Activated naive CD4-positive, alpha-beta T cell treated with anti-CD3 and anti-CD28 coated beads, Interleukin-2, amount 50 U/mL, for 72 hours (primary cell): ENCODE results near the gene KLK3. TPM values are rescaled to one million over a fixed set of nuclear protein-coding genes. Genes with fewer than 3 reads are reported as not detected.
A peak's percentile ranks its signal among the peaks of the same experiment; 100 is the strongest.

Experiments used
- ATAC-seq, 2 donors: fragments of 150-1000 bp; cut with Tn5 transposase; 2 replicates each; pipeline ENCODE4 v1.10.0; 2021; ENCODE audit warnings: mild to moderate bottlenecking in 2 of 2, moderate library complexity in 2 of 2
- DNase-seq, 2 donors: peaks; one replicate each; pipeline ENCODE4 v3.0.0; 2021 to 2022; ENCODE audit warnings: low spot score in 2 of 2
- H3K27ac Mint-ChIP-seq, 2 donors: one replicate each; pipeline ENCODE4 v1.8.0; 2022; ENCODE audit warnings: mild to moderate bottlenecking in 2 of 2, mixed read lengths in 2 of 2
- H3K36me3 Mint-ChIP-seq, 2 donors: one replicate each; pipeline ENCODE4 v1.8.0; 2022; ENCODE audit warnings: mixed read lengths in 2 of 2
- H3K9me3 Mint-ChIP-seq, 2 donors: one replicate each; pipeline ENCODE4 v1.8.0; 2022; ENCODE audit warnings: mixed read lengths in 2 of 2
- total RNA-seq, 2 donors: library from RNA; stranded (reverse); gene quantifications; one replicate each; pipeline ENCODE4 v1.2.3, GENCODE V29; 2022

The KLK3 gene
- total RNA-seq, 2 donors from 2014 or later, result not detected

GRCh38 chr19:50908336-50908735 is 53.6 kb downstream of the KLK3 start:
- H3K27ac Mint-ChIP-seq, result no peak overlapping the region
- H3K9me3 Mint-ChIP-seq, result no peaks in the 10 kb centered on the region
- no peak for ATAC-seq
- DNase-seq, result no peak
- no peaks in the 10 kb centered on the region for H3K36me3 Mint-ChIP-seq

- peak; percentile 27 to 75 for ATAC-seq
- DNase-seq, result peak in 1 of 2 donors; percentile 60
- H3K9me3 Mint-ChIP-seq, result no peaks in the 10 kb centered on the region
- H3K36me3 Mint-ChIP-seq, result no peaks in the 10 kb centered on the region
- H3K27ac Mint-ChIP-seq, result no peak overlapping the region
Measured at GRCh38 chr19:50909240-50910070, 54.7 kb downstream of the KLK3 start.

Other genes starting within 250 kb of the KLK3 start
- under 1 TPM in 1 of 2 donors, not detected in 1; 0.23 TPM for gene SYT3, start 215.0 kb upstream of the KLK3 start, total RNA-seq
- 1 to 10 TPM in 1 of 2 donors, not detected in 1; 4.2 TPM for gene C19orf81, start 205.5 kb upstream of the KLK3 start, total RNA-seq
- under 1 TPM in 1 of 2 donors, not detected in 1; 0.14 TPM for gene SHANK1, start 135.1 kb upstream of the KLK3 start, total RNA-seq
- gene CLEC11A, start 131.6 kb upstream of the KLK3 start, total RNA-seq, result 1 to 10 TPM in 1 of 2 donors, under 1 TPM in 1; 0.55 to 1.6 TPM
- gene GPR32, start 84.5 kb upstream of the KLK3 start, total RNA-seq, result not detected
- gene ACP4, start 64.5 kb upstream of the KLK3 start, total RNA-seq, result not detected
- gene KLK1, start 31.1 kb upstream of the KLK3 start, total RNA-seq, result 1 to 10 TPM; 1.2 to 5.0 TPM
- gene KLK15, start 21.3 kb upstream of the KLK3 start, total RNA-seq, result not detected
- gene KLK2, start 18.5 kb downstream of the KLK3 start, total RNA-seq, result 1 to 10 TPM in 1 of 2 donors, not detected in 1; 1.5 TPM
- gene KLK4, start 56.5 kb downstream of the KLK3 start, total RNA-seq, result not detected
- gene KLK5, start 98.1 kb downstream of the KLK3 start, total RNA-seq, result not detected
- gene KLK6, start 114.7 kb downstream of the KLK3 start, total RNA-seq, result not detected
- gene KLK7, start 129.0 kb downstream of the KLK3 start, total RNA-seq, result not detected
- gene KLK8, start 146.7 kb downstream of the KLK3 start, total RNA-seq, result not detected
- gene KLK10, start 164.8 kb downstream of the KLK3 start, total RNA-seq, result not detected
- not detected for gene KLK11, start 171.7 kb downstream of the KLK3 start, total RNA-seq
- not detected for gene KLK12, start 180.1 kb downstream of the KLK3 start, total RNA-seq
- not detected for gene KLK13, start 210.2 kb downstream of the KLK3 start, total RNA-seq
- under 1 TPM; 0.68 to 0.80 TPM for gene KLK14, start 228.0 kb downstream of the KLK3 start, total RNA-seq